ENCODE data around the gene MPHOSPH9.
A peak's percentile ranks its signal among the peaks of the same experiment; 100 is the strongest.

Gene MPHOSPH9

DNA sequence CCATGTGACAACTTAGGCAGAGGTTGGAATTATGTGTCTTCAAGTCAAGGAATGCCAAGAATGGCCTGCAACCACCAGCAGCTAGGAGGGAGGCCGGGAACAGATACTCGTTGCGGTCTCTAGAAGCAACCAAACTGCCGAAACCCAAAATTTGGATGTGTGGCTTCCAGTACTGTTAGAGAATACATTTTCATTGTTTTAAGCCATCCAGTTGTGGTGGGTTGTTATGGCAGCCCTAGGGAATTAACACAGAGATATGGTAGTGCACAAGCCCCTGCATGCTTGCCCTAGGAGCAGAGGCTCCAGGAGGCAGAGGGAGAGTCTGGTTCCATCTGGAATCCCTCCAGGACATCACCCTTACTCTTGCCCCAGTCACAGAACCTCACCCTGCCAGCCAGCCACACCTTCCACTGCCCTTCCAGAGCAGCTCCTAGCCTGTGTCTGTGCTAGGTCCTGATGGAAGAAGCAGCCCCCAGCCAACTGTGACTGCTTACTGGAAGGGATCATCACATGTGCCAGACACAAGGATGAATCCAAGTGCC lies 101.6 kb downstream of the MPHOSPH9 start:
- no peak for DNase-seq (ENCODE audit: low read depth in 1 of 2, low spot score in 1 of 2)

GRCh38 chr12:123129621-123130020 lies 103.3 kb downstream of the MPHOSPH9 start:
- no peak for DNase-seq (ENCODE audit: low read depth in 1 of 2, low spot score in 1 of 2)

- DNase-seq (ENCODE audit: low read depth in 1 of 2, low spot score in 1 of 2) = no peak
Observed at GRCh38 chr12:123127182-123127495, 105.8 kb downstream of the MPHOSPH9 start.

GRCh38 chr12:123126294-123127181 lies 106.4 kb downstream of the MPHOSPH9 start:
- DNase-seq (ENCODE audit: low read depth in 1 of 2, low spot score in 1 of 2) = no peak

DNA sequence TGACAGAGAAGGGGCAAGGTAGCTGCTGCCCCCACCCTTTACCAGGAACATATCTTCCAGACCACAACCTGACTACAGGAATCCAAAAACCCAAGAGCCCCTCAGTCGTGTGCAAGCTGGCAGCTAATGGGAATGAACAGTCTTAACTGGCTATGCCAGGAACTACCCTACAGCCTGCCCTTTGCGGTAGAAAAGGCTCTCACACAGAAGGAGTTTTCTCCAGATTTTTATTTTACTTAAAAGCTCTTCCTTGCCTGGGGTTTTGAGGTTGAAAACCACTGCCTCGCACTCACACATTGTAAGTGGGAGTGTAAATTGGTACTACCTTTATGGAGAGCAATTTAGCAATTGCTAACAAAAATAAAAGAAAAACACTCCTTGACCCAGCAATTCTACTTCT lies 110.3 kb downstream of the MPHOSPH9 start:
- no peak for DNase-seq (ENCODE audit: low read depth in 1 of 2, low spot score in 1 of 2)

- DNase-seq (ENCODE audit: low read depth in 1 of 2, low spot score in 1 of 2) = no peak
Observed at GRCh38 chr12:123121670-123122069, 111.3 kb downstream of the MPHOSPH9 start.

- DNase-seq (ENCODE audit: low read depth in 1 of 2, low spot score in 1 of 2) = no peak
Observed at GRCh38 chr12:123120452-123121166, 112.3 kb downstream of the MPHOSPH9 start.

DNA sequence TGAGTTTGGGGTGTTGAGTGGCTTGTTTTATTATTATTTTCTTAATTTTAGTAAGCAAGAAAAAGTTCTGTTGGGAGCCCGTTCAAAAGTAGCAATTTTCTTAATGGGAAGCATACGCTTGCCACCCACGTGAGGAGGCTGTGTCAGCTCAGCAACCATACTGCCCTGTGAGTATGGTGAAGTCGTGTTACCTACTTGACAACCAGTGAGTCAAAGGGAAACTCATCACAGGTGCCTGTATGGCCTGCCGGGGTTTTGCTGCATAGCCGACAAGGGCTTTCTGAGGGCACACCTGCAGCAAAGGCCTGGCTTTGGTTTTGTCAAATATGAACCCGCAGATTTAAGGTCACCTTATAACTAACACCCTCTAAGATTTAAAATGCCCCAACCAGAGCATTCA lies 113.1 kb downstream of the MPHOSPH9 start:
- DNase-seq (ENCODE audit: low read depth in 1 of 2, low spot score in 1 of 2) = peak in 1 of 2 donors; percentile 13

- DNase-seq (ENCODE audit: low read depth in 1 of 2, low spot score in 1 of 2) = no peak
Observed at GRCh38 chr12:123118497-123118896, 114.4 kb downstream of the MPHOSPH9 start.

- DNase-seq (ENCODE audit: low read depth in 1 of 2, low spot score in 1 of 2) = no peak
Observed at GRCh38 chr12:123115409-123116121, 117.4 kb downstream of the MPHOSPH9 start.

DNA sequence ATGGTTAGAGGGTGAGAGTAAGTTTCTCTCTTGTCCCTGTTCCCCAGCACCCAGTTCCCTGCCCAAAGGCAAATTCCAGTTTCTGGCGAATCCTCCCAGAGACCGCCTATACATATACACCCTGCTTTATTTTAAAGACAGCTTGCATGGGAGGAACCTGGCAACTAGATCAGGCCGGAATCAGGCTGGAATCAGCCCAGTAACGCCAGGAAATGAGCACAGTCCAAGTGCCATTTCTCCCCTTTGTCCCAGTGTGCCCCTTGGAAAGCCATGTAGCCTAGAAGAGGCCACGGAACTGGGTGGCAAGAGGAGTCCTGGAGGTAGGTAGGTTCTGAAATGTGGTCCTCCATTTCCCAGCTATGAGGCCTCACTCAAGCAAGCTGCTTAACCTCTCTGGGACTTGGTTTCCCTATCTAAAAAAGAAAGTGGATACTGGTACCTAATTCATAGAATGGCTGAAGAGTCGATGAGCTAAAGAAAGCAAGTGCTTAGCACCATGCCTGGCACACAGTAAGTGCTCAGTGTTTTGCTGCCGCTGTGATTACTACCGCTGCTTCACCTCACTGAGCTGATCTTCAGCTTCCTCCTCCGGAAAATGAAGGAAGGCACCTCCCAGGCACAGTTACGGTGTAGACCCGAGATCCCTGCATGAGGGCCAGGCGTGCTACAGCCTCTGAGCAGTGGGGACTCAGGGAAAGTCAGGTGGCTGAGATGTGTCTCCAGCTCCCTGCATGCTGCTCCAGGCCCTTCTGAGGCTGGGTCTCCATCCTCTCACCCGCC lies 118.4 kb downstream of the MPHOSPH9 start:
- no peak for DNase-seq (ENCODE audit: low read depth in 1 of 2, low spot score in 1 of 2)

DNA sequence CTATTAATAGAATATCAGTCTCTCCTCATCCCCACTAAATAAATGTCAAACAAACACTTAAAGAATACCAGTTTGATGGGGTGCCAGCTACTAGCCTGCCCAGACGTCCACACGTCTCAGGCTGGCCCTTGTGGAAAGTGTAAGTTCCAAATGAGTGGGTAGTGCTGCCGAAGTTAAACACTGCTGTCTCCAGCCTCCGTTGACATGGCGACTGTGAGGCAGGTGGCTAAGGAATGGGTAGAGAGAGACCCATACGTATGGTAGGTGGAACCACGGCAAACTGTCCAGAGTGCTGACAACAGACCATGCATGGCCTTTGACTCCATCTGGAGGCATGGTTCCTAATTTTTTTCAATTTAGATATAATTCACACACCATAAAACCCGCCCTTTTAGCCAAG lies 119.9 kb downstream of the MPHOSPH9 start:
- DNase-seq (ENCODE audit: low read depth in 1 of 2, low spot score in 1 of 2) = no peak

DNA sequence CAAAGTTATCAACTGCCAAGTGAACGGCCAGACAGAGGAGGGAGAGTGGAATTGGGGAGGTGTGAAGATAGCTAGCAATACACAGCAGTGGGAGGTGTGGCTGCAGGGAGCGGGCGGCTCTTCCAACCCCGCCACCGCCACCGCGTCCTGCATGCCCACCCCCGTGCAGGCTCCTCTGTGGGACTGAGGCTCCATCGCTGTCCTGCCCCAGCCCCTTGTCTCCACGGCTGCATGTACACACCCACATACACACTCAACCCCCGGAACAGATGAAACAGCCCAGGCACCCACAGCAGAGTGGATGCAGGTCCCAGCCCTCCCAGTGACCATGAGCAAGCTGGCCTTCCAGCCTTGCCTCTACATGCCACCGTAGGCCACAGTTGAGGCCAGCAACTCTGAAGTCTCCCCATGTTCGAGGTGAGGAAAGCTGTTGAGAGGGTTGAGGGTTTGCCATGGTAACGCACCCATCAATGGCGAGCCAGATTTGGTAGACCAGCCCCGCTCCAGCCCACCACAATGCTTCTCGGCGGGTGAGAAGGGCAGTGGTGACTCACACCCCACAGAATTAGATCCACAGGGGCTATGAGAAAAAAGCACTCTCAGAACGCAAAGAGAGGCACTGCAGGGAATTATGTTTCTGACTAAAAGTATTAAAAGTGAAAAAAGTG lies 121.3 kb downstream of the MPHOSPH9 start:
- no peak for DNase-seq (ENCODE audit: low read depth in 1 of 2, low spot score in 1 of 2)

GRCh38 chr12:123109319-123109772 lies 123.6 kb downstream of the MPHOSPH9 start:
- DNase-seq (ENCODE audit: low read depth in 1 of 2, low spot score in 1 of 2) = no peak

DNA sequence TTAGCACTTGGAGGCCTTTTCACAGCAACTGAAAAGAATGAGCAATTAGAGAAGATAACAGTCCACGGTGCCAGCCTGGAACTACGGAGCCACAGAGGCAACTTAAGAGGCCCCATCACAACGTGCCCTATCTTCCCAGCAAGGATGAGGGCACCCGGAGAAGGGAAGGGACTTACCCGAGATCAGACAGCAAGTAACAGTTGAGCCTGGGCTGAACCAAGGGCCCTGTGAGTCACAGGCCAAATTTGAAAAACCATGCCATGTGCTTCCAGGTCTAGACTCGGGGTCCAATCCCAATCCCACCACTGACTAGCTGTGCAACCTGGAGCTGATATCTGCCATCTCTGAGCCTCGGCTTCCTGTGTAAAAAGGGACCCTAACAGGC lies 124.3 kb downstream of the MPHOSPH9 start:
- no peak for DNase-seq (ENCODE audit: low read depth in 1 of 2, low spot score in 1 of 2)

DNA sequence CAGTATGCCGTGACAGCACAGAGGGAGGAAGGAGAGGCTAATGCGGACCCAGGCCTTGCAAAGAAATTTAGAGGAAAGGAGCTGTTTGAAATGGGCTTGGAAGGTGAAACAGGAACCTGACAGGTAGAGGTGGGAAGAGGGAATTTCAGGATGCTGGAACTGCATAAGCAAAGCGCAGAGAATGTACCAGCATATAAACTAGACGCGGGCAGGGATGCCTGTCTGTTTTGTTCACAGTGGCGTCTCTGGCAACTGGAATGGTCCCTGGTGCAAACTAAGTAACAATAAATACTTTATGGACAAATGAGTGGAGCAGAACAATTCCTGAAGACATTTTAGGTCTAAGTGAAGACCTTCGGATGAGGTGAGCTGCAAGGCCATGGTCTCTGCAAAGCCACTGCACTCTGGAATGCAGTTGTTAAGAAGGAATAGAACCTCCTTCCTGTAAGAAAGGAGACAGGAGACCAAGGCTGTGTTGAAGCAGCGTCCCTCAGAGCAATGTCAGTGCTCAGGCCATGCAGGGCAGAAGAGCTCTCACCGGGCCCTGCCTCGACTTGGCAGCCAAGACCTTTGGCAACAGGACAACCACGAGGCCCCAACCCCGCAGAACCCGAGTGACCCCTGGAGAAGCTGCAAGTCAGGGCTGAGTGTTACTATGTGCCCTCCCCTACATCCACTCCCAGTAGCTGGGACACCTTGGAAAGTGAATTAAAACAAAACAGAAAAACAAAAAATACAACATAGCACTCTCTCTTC lies 124.8 kb downstream of the MPHOSPH9 start:
- DNase-seq (ENCODE audit: low read depth in 1 of 2, low spot score in 1 of 2) = no peak

DNA sequence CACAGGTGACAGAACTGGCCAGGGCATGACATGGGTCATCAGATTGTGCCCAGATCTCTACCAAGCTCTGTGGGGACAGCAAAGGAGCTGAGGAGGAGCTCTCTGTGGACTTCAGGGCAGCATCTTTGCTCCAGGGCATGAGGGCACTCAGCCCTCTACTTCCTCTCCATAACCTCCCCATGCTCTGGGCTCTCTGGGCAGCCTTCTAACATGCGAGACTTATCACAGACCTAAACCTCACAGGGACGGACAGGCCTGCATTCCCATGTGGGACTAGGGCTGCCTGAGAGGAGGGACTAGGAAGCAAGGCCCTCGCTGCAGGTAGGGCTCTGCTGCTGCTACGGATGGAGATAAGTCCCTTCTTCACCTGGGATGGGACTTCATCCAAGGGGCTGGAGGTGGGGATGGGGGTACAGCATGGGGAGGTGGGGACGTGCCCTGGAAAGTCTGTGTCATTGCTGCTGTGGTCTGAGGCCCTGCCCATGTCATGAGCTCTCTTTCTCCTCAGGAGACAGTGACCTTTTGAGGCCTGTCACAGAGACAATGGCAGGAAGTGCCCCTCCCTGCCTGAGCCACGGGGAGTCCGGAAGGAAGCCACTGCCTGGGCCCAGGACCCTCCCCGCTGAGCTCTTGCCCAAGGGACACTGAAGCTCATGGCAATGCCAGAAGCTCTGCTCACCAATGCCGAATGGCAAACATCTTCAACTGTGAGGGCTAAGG lies 126.1 kb downstream of the MPHOSPH9 start:
- DNase-seq (ENCODE audit: low read depth in 1 of 2, low spot score in 1 of 2) = peak; percentile 17 to 30

- no peak for DNase-seq (ENCODE audit: low read depth in 1 of 2, low spot score in 1 of 2)
Observed at GRCh38 chr12:123105211-123105826, 127.6 kb downstream of the MPHOSPH9 start.
